ENCODE results near the gene MAPKAPK3.

Gene MAPKAPK3

DNA sequence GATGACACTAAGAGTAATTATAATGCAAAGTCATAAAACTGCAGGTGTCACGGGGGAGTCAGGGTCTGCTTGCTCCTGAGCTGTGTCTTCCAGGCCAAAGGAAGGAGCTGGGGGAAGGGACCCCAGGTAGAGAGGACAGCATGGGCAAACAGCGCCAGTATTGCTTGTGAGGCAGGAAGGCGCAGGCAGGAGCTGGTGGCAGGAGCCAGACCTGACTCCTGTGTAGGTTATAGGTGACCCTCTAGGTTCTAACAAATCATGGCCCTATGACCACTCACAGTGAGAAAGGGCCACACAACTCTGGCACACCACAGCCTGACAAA, 7.2 kb upstream of the MAPKAPK3 start:
- TF ChIP-seq, protein P1, sequence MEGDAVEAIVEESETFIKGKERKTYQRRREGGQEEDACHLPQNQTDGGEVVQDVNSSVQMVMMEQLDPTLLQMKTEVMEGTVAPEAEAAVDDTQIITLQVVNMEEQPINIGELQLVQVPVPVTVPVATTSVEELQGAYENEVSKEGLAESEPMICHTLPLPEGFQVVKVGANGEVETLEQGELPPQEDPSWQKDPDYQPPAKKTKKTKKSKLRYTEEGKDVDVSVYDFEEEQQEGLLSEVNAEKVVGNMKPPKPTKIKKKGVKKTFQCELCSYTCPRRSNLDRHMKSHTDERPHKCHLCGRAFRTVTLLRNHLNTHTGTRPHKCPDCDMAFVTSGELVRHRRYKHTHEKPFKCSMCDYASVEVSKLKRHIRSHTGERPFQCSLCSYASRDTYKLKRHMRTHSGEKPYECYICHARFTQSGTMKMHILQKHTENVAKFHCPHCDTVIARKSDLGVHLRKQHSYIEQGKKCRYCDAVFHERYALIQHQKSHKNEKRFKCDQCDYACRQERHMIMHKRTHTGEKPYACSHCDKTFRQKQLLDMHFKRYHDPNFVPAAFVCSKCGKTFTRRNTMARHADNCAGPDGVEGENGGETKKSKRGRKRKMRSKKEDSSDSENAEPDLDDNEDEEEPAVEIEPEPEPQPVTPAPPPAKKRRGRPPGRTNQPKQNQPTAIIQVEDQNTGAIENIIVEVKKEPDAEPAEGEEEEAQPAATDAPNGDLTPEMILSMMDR (IDR thresholded peaks at IDR 0.05; ENCODE audit: control insufficient read depth, extremely low read depth, insufficient read depth): no peak
- H3K4me3 ChIP-seq (ENCODE audit: low read depth, low read length): no peak overlapping the region
- no peak for DNase-seq (ENCODE audit: low read depth)

DNA sequence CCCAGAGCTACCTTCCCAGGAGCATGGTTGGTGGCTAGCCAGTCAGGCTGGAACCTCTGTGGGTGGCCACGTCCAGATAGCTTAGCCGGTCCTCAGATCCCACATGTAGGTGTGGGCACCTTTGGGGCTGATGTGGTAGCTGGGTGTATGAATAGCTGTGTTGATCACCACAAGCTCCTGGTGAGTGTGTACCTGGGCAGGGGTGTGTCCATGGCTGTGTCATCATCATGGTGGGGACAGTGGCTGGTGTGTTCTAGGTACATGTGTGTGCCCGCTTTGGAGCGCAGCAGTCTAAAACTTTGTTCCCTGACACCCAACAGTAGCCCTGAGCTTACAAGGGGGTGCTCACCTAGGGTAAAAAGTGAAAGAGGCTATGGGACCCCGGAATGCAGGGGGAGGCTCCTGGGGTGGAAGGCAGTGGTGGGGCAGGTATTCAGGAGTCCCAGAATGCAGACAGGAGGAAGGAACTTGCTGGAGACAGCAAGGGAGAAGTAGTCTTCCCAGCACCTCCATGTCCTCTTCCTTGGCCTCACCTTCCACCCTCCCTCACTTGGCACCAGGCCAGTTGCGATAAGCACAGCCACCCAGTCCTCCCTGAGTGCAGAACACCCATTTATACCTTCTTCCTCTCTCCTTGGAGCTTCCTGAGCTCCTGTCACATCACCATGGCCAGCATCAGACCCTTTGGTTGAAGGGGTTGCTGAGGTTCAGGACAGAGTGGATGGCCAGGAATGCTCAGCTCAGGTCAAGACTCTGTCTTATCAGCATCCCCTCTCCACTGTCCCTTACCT, 6.6 kb upstream of the MAPKAPK3 start:
- no peak for DNase-seq (ENCODE audit: low read depth)
- TF ChIP-seq, protein P1 (IDR thresholded peaks at IDR 0.05; ENCODE audit: control insufficient read depth, extremely low read depth, insufficient read depth): no peak
- peak overlapping the region; percentile 65 for H3K4me3 ChIP-seq (ENCODE audit: low read depth, low read length)

DNA sequence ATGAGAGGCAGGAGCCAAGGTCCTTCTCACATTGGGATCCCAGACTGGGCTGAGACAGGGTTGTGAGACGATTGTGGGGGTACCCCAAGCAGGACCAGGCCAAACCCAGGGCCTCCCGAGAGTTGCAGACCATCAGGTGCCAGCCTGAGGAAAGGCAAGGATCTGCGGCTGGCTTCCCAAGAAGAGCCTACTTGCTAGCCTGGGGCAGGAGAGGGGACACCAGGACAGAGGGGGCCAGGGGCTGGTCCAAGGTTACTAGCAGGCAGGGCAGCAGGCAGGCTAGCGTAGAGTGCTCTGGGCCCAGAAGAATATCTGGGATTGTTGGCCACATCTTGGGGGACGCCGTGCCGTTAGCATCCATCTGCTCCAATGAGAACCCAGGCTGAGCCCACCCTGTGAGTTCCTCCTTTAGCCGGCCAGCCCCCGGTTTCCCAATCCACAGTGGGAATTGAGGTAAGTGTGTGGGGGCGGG, 5.9 kb upstream of the MAPKAPK3 start:
- TF ChIP-seq, protein P1 (IDR thresholded peaks at IDR 0.05; ENCODE audit: control insufficient read depth, extremely low read depth, insufficient read depth): no peak
- H3K4me3 ChIP-seq (ENCODE audit: low read depth, low read length): peak overlapping the region; percentile 65
- DNase-seq (ENCODE audit: low read depth): no peak

DNA sequence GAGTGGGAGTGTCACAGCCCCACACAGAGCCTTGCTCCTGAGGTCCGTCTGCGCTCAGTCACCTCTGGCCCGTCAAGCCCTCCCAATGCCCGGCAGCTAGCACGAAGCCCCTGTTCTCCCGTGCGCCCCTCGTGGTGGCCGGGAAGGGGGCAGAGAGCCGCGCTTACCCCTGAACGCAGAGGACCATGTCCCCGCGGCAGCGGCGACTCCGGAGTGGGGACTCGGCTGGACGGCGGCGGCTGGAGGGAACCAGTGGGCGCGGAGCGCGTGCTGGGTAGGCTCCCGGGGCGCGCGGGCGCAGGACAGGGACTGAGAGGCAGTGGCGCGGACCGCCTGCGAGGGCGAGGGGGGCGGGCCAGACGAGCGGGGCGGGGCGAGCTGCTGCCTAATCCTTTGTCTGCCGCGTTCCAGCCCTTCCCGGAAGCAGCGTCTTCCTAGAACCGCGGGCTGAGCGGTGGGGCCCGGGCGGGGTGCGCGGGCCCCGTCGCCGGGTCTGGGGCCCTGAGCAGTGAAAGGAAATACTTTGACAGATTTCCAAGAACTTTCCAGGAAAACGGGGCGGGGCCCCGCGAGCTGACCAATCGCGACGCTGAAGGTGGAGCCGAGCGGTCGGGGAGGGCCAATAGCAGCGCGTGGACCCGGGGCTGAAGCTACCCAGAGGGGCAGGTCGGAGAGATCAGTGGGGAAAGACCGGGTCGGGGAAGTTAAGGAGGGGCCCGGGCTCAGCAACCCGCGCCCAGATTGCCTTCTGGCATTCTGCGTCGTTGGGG, 5.3 kb upstream of the MAPKAPK3 start, which contains the start of gene CISH:
TSS of gene CISH (minus strand) at position 311 of the 770 bp plus-strand sequence. CDS start at position 187, 124 bp downstream.
- TF ChIP-seq, protein P1 (IDR thresholded peaks at IDR 0.05; ENCODE audit: control insufficient read depth, extremely low read depth, insufficient read depth): no peak
- peak within 1 kb of the TSS; percentile 65 for H3K4me3 ChIP-seq (ENCODE audit: low read depth, low read length)
- DNase-seq (ENCODE audit: low read depth): peak; percentile 56

DNA sequence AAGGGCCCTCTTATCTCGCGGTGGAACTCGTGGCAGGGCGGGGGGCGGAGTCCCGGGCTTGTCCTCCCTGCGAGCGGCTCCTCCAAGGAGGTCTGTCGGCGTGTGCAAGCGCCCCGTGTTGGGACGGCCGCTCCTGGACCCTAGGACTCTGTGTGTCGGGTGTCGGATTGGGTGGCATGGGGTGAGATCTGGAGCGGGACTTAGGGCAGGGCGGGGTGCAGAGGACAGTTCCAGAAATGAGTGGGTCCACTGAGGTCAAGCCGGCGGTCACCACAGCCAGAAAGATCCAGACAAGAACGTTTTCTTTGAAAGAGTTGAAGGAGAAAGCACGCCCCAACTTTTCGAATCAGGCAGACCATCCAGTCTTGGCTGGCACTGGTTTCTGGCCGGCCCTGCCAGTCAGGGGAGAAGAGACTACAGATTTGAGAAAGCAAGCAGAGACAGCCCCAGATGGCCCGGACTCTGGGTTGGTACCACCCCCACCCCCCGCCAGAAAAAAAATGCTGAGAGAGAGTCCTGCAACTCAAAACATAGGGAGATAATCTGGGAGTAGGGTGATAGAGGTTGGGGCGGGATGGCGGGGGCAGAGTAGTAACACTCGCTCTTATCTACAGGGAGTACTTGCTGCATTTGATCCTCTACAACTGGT, 4.6 kb upstream of the MAPKAPK3 start:
- no peak for DNase-seq (ENCODE audit: low read depth)
- peak overlapping the region; percentile 65 for H3K4me3 ChIP-seq (ENCODE audit: low read depth, low read length)
- TF ChIP-seq, protein P1 (IDR thresholded peaks at IDR 0.05; ENCODE audit: control insufficient read depth, extremely low read depth, insufficient read depth): no peak

DNA sequence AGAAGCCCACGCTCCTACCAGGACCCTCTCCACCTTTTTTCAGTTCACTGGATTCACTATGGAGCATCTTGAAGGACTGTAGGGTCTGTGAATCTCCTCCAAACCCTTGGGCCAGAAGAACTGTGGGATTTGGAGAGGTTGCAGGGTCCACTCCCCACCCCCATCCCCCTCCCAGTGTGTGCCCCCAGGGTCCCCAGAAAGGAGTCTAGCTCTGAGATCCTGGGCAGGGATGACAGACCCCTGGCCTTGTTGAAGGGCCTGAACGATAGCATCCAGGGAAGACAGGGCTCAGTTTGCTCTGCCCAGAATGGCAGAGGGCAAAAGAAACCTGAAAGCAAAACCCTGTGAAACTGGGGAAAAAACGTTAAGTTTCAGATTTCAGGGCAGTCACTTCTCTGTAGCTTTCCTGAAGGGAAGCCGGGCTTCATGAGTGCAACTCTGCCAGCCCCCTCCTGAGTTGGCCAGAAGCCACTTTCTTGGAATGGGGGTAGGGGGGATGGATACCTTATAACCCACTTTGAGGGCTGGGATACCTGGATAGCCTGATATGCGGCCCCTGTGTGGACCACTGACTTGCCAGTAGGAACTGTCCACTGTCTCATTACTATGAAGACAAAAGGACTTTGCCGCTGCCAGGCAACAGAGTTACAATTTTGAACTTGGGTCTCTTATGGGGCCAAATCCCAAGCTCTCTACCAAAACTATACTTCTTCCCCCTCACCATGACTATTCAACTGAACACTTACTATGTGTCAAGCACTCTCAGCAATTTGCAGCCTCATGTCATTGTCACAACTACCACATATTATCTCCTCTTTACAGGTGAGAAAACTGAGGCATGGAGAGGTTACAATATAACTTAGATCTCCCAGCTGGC, 3.7 kb upstream of the MAPKAPK3 start:
- TF ChIP-seq, protein P1 (IDR thresholded peaks at IDR 0.05; ENCODE audit: control insufficient read depth, extremely low read depth, insufficient read depth): no peak
- H3K4me3 ChIP-seq (ENCODE audit: low read depth, low read length): no peak overlapping the region
- DNase-seq (ENCODE audit: low read depth): no peak
